Measurements from ENCODE around the gene CPTP. TPM values are rescaled to one million over a fixed set of nuclear protein-coding genes. Genes with fewer than 3 reads are reported as not detected.

Gene CPTP
- total RNA-seq, 1 donor from 2014 or later: 20.4 TPM

DNA sequence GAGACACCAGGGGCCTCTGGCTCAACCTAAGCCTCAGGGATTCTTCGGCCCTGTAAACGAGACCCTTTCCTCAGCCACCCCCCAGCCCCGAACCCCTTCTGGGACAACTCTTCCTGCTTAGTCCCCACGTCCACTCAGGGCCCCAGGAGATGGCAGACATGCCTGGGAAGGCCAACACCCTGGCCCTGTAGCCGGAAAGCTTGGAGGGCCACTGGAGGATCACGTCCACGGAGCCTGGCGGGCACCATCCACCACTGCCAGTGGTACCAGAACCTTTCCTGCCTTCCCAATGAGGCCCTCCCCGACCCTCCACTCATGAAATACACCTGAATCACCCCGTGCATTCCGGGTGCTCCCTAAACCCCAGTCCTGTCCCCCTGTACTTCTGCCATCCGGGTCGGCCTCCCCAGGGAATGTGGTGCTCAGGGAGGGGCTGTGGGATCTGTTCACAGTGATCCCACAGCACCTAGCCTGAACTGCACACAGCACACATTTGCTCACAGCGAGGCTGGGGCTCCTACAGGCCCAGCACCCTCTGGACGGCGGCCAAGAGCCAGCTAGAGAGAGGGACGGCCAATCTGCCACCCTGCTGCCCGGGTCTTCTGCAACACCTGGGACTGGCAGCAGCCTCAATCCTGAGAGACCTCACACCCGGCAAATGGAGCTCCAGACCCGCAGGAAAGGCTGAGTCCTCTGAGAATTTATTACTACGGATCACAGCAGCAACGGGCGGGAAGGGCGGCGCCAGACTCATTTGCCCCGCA lies 48.6 kb downstream of the CPTP start:
- no peak for DNase-seq
- Histone ChIP-seq H3K9me3 (no peaks in the 10 kb centered on the region), H3K36me3 (peaks cover 6% of the 10 kb centered on the region), H3K4me3 (no peak overlapping the region), H3K27me3 (no peaks in the 10 kb centered on the region), H3K4me1 (peaks cover 28% of the 10 kb centered on the region), H3K27ac (no peak overlapping the region)
- no peak for ATAC-seq
- TF ChIP-seq, protein P1, sequence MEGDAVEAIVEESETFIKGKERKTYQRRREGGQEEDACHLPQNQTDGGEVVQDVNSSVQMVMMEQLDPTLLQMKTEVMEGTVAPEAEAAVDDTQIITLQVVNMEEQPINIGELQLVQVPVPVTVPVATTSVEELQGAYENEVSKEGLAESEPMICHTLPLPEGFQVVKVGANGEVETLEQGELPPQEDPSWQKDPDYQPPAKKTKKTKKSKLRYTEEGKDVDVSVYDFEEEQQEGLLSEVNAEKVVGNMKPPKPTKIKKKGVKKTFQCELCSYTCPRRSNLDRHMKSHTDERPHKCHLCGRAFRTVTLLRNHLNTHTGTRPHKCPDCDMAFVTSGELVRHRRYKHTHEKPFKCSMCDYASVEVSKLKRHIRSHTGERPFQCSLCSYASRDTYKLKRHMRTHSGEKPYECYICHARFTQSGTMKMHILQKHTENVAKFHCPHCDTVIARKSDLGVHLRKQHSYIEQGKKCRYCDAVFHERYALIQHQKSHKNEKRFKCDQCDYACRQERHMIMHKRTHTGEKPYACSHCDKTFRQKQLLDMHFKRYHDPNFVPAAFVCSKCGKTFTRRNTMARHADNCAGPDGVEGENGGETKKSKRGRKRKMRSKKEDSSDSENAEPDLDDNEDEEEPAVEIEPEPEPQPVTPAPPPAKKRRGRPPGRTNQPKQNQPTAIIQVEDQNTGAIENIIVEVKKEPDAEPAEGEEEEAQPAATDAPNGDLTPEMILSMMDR (IDR thresholded peaks at IDR 0.05): no peak
- intact Hi-C loops (cut with DNase I): no loop called here

DNA sequence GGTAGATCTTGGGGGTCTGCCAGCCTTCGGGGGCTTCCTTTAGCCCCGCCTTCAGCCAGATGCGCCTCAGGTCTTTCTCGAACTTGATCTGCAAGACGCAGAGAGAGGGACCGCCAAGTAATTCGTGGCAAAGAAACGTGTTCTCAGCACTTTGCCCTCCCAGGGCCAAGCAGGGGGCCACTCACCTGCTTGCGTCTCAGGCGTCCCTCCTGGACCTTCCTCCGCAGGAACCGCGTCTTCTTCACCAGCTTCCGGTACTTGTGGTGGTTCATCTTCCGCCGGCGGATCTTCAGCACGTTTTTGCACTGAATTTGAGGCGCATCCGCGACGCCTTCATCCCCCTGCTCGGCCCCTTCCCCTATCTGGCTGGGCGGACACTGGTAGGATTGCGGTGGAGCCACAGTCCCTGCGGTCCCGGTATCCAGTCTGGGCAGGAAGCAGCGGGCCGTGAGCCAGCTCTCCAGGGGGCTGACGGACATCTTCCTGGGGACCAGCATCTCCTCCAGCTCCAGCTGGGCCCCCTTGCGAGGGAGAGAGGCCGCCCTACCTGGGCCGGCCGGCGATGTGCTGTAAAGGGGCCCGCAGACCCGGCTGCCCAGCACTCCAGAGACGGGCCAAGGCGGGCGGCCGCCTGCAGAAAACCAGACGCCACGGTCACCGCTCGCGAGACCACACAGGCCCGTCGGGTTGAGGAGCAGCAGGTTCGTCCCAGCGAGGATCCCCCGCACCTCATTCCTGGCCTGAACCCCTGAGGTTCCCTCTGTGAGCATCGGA lies 49.4 kb downstream of the CPTP start:
- no peak for ATAC-seq
- no peak for DNase-seq
- intact Hi-C loops (cut with DNase I): no loop called here

DNA sequence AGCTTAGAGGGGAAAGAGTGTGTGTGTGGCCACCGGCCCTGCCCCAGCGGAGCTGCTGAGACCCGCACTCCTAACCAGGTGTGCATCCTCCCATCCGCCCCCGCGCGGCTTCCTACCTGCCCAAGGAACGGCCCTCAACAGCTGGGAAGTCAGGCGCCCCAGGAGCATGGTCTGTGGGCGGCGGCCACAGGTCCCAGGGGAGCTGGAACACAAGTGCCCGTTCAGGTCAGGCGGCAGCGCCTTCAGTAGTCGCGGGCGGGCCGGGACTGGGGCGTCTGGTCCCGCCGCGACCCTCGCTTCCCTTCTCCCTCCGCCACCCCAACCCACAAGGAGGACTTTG lies 50.0 kb downstream of the CPTP start:
- Histone ChIP-seq H3K4me1 (peaks cover 28% of the 10 kb centered on the region), H3K9me3 (no peaks in the 10 kb centered on the region), H3K4me3 (peak overlapping the region; percentile 98), H3K27me3 (no peaks in the 10 kb centered on the region), H3K36me3 (peaks cover 6% of the 10 kb centered on the region), H3K27ac (peak overlapping the region; percentile 96)
- intact Hi-C loops (cut with DNase I): no loop called here
- ATAC-seq (no peak), DNase-seq (peak; percentile 74)
- TF ChIP-seq, protein P1 (IDR thresholded peaks at IDR 0.05): no peak

More for the DNA sequence above, 49.4 kb downstream of the CPTP start:
- Histone ChIP-seq H3K4me1 (peaks cover 28% of the 10 kb centered on the region), H3K27ac (peak overlapping the region; percentile 96), H3K36me3 (peaks cover 6% of the 10 kb centered on the region), H3K9me3 (no peaks in the 10 kb centered on the region), H3K27me3 (no peaks in the 10 kb centered on the region), H3K4me3 (peak overlapping the region; percentile 98)
- TF ChIP-seq, protein P1 (IDR thresholded peaks at IDR 0.05): no peak

DNA sequence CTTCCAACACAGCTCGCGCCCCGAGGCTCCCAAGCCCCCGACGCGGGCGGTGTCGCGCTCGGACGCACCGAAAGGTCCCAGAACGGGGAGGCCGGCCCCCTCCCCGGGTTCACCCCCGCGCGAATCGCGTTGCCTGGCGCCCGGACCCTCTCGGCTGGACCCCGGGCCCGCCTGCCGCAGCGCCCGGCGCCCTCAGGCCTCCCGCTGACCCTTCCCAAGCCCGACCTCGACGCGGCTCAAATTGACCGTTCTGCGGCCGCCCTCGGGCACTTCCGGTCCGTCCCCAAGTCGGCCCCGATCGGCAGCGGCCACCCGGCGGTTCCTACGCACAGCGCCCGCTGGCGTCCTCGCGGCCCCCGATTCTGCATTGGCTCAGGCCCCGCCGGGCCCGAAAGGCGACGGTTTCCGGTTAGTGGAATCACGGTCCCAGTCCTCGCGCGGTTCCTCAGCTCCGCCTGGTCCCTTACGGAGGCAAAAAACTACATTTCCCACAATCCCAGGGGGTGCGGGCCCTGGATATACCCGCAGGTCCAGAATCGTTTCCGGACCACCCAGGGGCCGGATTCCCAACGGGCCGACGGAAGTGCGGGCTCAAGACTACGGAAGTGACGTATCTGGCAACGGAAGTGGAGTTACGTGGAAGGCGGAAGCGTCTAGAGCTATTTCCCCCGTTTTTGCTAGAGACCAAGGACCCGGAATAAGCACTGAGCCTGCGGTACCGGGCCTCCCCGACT lies 50.5 kb downstream of the CPTP start, which contains the start of gene AURKAIP1:
Gene AURKAIP1, minus strand, starts transcription at position 279 of the 734 bp plus-strand sequence. CDS start 451 bp downstream, outside the sequence.
- Histone ChIP-seq H3K36me3 (peaks cover 6% of the 10 kb centered on the region), H3K4me1 (peaks cover 28% of the 10 kb centered on the region), H3K9me3 (no peaks in the 10 kb centered on the region), H3K4me3 (peak within 1 kb of the TSS; percentile 98), H3K27ac (peak within 1 kb of the TSS; percentile 96), H3K27me3 (no peaks in the 10 kb centered on the region)
- TF ChIP-seq, protein P1 (IDR thresholded peaks at IDR 0.05): peak; percentile 35
- intact Hi-C loops (cut with DNase I): no loop called here
- peak; percentile 95 for ATAC-seq
- peak; percentile 98 for DNase-seq

DNA sequence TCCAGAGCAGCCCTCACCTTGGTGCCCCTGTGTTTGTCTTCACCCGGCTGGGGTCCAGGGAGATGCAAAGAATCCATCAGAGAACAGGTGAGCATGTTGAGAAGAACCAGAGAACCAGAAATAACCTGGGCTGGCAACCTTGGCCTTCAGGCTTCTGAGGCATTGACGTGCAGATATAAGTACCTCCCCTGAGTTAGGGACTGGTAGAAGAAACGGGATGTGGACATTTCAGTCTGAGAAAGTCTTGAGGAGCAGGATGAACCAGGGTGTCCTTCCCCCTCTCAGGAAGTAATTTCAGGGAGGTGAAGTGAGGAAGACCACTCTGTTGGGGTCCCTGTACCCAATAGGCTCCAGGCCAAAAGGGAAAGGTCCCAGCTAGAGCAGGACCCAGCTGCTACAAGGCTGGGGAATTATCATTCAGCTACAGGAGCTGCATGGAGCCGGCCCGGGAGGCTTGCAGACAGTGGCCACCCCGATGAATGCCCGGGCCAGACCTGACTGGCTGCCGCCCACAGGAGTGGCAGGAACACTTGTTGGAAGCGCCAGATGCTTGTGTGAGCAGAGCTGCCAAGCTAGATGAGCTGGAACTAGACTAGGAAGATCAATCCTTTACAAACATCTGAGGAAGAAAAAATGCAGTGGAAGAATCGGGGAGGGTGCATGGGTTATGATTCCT lies 52.1 kb downstream of the CPTP start:
- intact Hi-C loops (cut with DNase I): no loop called here
- H3K4me1 ChIP-seq: peaks cover 25% of the 10 kb centered on the region
- H3K4me3 ChIP-seq: no peak overlapping the region
- no peak overlapping the region for H3K27ac ChIP-seq
- H3K9me3 ChIP-seq: no peaks in the 10 kb centered on the region
- DNase-seq (no peak), ATAC-seq (no peak)
- TF ChIP-seq, protein P1 (IDR thresholded peaks at IDR 0.05): no peak
- H3K27me3 ChIP-seq: no peaks in the 10 kb centered on the region
- peaks cover 6% of the 10 kb centered on the region for H3K36me3 ChIP-seq

Measured in upper lobe of right lung (tissue), 1 donor.